DND-41 (cell line): ENCODE data around the gene LHPP.
A peak's percentile ranks its signal among the peaks of the same experiment; 100 is the strongest.

Experiments
- ATAC-seq: fragments of 200-7000 bp; cut with Tn5 transposase; 3 replicates; pipeline ENCODE4 v1.9.1; 2021; ENCODE audit warnings: low read depth; ENCODE audit not compliant: insufficient read depth
- DNase-seq: peaks from one replicate; pipeline ENCODE4 v3.0.0-alpha.2; 2020
- H2AFZ ChIP-seq: 2 replicates; pipeline ENCODE4 v1.6.0; 2012; ENCODE audit warnings: low read depth, low read length
- H3K27ac ChIP-seq: 2 replicates; pipeline ENCODE4 v1.5.1; 2012; ENCODE audit warnings: low read length, inconsistent platforms
- H3K27me3 ChIP-seq: fragments of 200-600 bp; sonication (generic); 2 replicates; pipeline ENCODE4 v1.6.0; 2012; ENCODE audit warnings: low read length, mild to moderate bottlenecking, inconsistent platforms; ENCODE audit not compliant: insufficient read depth, poor library complexity
- H3K36me3 ChIP-seq: 2 replicates; pipeline ENCODE4 v1.5.1; 2012; ENCODE audit warnings: low read length, inconsistent platforms; ENCODE audit not compliant: insufficient read depth
- H3K4me1 ChIP-seq: 2 replicates; pipeline ENCODE4 v1.5.1; 2012; ENCODE audit warnings: mild to moderate bottlenecking, low read length; ENCODE audit not compliant: insufficient read depth
- H3K4me2 ChIP-seq: 2 replicates; pipeline ENCODE4 v1.6.0; 2012; ENCODE audit warnings: mild to moderate bottlenecking, moderate library complexity, low read length, inconsistent platforms; ENCODE audit not compliant: insufficient read depth
- H3K4me3 ChIP-seq, 2 experiments: fragments of 200-600 bp in 1 of 2; shearing (Covaris generic) in 1 of 2; 2 replicates each; pipeline ENCODE4 v1.5.1; 2012 to 2016; ENCODE audit warnings: inconsistent platforms in 2 of 2, low read length in 2 of 2, mild to moderate bottlenecking in 2 of 2, low read depth in 1 of 2, moderate library complexity in 1 of 2
- H3K79me2 ChIP-seq: 2 replicates; pipeline ENCODE4 v1.6.0; 2012; ENCODE audit warnings: low read length, inconsistent platforms; ENCODE audit not compliant: insufficient read depth
- H3K9ac ChIP-seq: 2 replicates; pipeline ENCODE4 v1.6.0; 2012; ENCODE audit warnings: low read depth, mild to moderate bottlenecking, inconsistent platforms, low read length, moderate library complexity
- H3K9me3 ChIP-seq: 2 replicates; pipeline ENCODE4 v1.5.1; 2012; ENCODE audit warnings: low read length, moderate library complexity, mild to moderate bottlenecking, inconsistent platforms; ENCODE audit not compliant: insufficient read depth, severe bottlenecking
- H4K20me1 ChIP-seq: 2 replicates; pipeline ENCODE4 v1.6.0; 2012; ENCODE audit warnings: low read length; ENCODE audit not compliant: insufficient read depth
- EZH2 ChIP-seq: IDR thresholded peaks from 3 replicates; pipeline ENCODE4 v1.6.1; 2012; ENCODE audit warnings: borderline replicate concordance, low read depth, mild to moderate bottlenecking, moderate library complexity, low read length, inconsistent platforms; ENCODE audit not compliant: severe bottlenecking
- TF ChIP-seq, protein P1 (sequence below): IDR thresholded peaks from 2 replicates; pipeline ENCODE4 v1.5.1; 2012; ENCODE audit warnings: borderline replicate concordance, low read length, moderate library complexity, mild to moderate bottlenecking; ENCODE audit not compliant: poor library complexity, severe bottlenecking; ENCODE audit errors: extremely low read depth

The LHPP gene

DNA sequence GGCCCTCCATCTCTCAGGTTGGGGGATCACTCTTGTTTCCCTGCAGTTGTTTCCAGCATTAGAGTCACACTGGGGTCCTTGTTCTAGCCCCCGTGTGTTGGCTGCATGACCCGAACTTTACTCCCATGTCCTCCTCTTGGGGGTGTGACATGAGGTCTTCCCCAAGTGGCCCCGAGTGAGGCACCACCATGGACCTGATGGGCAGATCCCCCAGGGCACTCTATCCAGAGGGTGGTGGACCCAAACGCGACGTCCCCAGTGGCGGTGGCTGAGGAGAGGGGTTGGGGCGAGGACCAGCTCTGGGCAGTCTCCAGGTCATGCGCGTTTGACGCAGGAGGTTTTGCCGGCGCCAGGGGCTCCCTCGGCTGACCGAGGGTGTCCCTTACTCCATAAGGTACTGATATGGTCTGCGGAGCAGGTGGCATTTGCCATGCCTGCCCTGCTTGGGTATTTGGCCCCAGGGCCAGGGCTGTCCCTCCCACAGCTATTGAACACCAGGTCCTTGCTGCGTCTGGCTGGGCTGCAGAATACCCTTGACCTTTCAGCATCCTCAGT is 131.9 kb downstream of the LHPP start:
- no peak overlapping the region for H3K4me2 ChIP-seq
- ATAC-seq (no peak), DNase-seq (no peak)
- no peaks in the 10 kb centered on the region for H4K20me1 ChIP-seq
- no peak overlapping the region for H3K4me3 ChIP-seq
- no peaks in the 10 kb centered on the region for H3K9me3 ChIP-seq
- no peak overlapping the region for H2AFZ ChIP-seq
- no peak overlapping the region for H3K27ac ChIP-seq
- H3K36me3 ChIP-seq, result no peaks in the 10 kb centered on the region
- H3K9ac ChIP-seq, result no peak overlapping the region
- no peaks in the 10 kb centered on the region for H3K79me2 ChIP-seq
- H3K4me1 ChIP-seq, result peaks cover 9% of the 10 kb centered on the region
- no peaks in the 10 kb centered on the region for H3K27me3 ChIP-seq
- TF ChIP-seq EZH2, result no peak
- TF ChIP-seq, protein P1, sequence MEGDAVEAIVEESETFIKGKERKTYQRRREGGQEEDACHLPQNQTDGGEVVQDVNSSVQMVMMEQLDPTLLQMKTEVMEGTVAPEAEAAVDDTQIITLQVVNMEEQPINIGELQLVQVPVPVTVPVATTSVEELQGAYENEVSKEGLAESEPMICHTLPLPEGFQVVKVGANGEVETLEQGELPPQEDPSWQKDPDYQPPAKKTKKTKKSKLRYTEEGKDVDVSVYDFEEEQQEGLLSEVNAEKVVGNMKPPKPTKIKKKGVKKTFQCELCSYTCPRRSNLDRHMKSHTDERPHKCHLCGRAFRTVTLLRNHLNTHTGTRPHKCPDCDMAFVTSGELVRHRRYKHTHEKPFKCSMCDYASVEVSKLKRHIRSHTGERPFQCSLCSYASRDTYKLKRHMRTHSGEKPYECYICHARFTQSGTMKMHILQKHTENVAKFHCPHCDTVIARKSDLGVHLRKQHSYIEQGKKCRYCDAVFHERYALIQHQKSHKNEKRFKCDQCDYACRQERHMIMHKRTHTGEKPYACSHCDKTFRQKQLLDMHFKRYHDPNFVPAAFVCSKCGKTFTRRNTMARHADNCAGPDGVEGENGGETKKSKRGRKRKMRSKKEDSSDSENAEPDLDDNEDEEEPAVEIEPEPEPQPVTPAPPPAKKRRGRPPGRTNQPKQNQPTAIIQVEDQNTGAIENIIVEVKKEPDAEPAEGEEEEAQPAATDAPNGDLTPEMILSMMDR, result no peak

DNA sequence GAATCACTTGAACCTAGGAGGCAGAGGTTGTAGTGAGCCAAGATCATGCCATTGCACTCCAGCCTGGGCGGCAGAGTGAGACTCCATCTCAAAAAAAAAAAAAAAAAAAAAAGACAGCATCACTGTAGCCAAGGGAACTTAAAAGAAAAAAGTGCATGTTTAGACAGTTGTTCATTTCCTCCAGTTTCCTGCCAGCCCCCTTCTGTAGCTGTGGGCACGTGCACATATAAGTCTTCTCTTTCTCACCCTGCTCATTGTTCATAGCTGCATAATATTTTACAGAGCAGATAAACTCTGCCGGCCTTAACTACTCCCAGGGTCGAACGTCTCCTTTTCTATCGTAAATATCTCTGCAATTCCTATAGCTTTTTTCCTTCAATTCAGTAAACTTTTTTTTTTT is 132.6 kb downstream of the LHPP start:
- Histone ChIP-seq H3K4me1 (peaks cover 9% of the 10 kb centered on the region), H3K9me3 (no peaks in the 10 kb centered on the region), H4K20me1 (no peaks in the 10 kb centered on the region), H3K4me2 (no peak overlapping the region), H3K27me3 (no peaks in the 10 kb centered on the region), H2AFZ (no peak overlapping the region), H3K36me3 (no peaks in the 10 kb centered on the region), H3K4me3 (no peak overlapping the region), H3K27ac (no peak overlapping the region), H3K9ac (no peak overlapping the region), H3K79me2 (no peaks in the 10 kb centered on the region)
- TF ChIP-seq, protein P1, result no peak
- no peak for TF ChIP-seq EZH2
- peak; percentile 57; the same call in 1 of the 3 replicates for ATAC-seq
- DNase-seq, result no peak

DNA sequence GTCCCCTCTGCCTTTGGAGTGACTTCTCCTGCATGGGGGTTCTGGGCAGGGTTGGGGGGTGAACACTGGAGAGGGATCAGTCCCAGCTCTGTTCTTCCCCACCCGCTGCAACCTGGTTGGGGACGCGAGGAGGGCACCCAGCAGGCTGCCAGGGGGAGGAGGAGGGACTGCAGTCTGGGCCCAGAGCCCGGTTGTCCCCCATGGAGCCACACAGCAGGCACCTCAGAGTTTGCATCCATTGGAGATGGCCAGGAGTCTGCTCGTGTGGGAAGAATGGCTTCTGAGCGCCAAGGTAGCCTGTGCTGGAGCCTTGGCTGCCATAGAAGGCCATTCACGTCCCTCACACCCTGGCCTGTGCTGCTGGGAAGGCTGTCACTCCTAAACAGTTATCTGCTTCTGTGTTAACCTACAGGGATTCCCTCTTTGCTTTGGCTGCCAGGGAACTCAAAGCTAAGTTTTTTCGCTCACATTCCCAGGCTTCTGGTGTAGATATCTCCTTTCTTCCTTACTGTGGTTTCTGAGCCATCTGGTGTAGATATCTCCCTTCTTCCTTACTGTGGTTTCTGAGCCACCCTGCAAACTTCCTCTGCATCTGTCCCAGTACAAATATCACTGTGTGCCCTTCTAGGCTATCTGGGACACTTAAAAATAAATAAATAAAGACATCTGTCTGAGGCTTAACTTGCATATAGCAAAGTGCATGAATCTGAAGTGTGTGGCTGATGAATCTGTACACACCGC is 133.7 kb downstream of the LHPP start:
- H3K4me3 ChIP-seq, result no peak overlapping the region
- H3K27ac ChIP-seq, result peak overlapping the region; percentile 38; the same call in 1 of the 2 replicates
- DNase-seq (no peak), ATAC-seq (peak; percentile 53)
- H3K36me3 ChIP-seq, result no peaks in the 10 kb centered on the region
- no peaks in the 10 kb centered on the region for H3K79me2 ChIP-seq
- H2AFZ ChIP-seq, result no peak overlapping the region
- H3K27me3 ChIP-seq, result no peaks in the 10 kb centered on the region
- no peak for TF ChIP-seq EZH2
- TF ChIP-seq, protein P1, result no peak
- no peak overlapping the region for H3K9ac ChIP-seq
- H4K20me1 ChIP-seq, result no peaks in the 10 kb centered on the region
- H3K9me3 ChIP-seq, result no peaks in the 10 kb centered on the region
- H3K4me2 ChIP-seq, result no peak overlapping the region
- H3K4me1 ChIP-seq, result peaks cover 9% of the 10 kb centered on the region
